Measurements from ENCODE around the gene ZBTB21. TPM values are rescaled to one million over a fixed set of nuclear protein-coding genes. Genes with fewer than 3 reads are reported as not detected.

The ZBTB21 gene
- polyA plus RNA-seq, 4 donors: 9.7 to 12.0 (median 11.6) TPM

DNA sequence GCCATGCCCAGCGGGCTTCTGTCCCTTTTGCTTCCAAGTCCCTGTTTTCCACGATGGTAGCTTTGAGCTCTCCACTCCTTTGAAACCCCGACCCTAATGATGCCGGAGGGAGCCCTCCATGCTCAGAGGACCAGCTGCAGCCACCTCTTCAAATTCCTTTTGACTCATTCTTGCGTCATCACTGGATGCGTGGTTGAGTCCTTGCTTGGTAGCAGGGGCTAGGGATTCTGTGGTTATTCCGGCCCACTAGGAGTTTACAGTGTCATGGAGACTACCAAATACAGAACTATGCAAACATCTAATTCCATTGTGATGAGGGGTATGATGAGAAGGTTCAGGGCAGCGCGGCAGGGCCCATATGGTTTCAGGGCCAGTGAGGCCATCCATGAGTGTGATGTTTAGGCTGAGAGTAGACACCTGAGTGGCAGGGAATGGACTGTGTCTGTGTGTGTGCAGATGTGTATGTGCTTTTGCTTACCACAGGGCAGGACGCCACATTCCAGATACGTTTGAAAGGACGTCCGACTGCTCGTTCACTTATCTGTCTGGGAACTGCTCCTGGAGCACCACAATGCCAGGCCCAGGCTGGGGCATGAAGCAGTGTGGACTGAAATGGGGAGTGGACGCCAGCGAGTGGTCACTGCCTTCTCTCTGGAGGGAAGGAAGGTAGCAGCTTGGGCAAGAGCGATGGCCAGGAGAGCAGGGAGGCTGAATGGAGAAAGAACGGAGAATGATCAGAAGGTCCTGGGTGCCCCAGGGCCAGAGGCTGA, 30.4 kb upstream of the ZBTB21 start:
- no peak for DNase-seq (ENCODE audit: low read depth in 4 of 4, low spot score in 3 of 4)

- no peak for DNase-seq (ENCODE audit: low read depth in 4 of 4, low spot score in 3 of 4)
These were observed 29.8 kb upstream of the ZBTB21 start for GRCh38 chr21:42039911-42040351.

DNA sequence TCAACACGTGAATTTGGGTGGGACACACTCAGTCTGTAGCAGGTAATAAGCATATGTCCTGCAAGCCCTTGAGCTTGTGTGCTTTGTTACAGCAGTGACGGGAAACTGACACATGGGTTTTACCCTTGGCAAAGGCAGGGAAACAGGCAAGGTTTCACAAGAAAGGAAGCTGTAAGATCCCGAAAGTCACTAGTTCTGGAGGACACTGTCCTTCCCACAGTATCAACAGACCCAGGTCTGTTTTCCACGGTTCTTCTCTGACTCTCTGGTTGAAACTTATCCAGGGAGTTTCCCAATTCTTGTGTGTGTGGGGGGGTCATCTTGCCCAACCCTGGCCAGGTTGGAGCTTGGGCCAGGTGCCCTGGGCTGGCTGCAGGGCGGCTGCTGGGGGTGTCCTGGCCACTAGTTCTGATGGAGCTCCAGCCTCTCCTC, 29.3 kb upstream of the ZBTB21 start:
- no peak for DNase-seq (ENCODE audit: low read depth in 4 of 4, low spot score in 3 of 4)

DNA sequence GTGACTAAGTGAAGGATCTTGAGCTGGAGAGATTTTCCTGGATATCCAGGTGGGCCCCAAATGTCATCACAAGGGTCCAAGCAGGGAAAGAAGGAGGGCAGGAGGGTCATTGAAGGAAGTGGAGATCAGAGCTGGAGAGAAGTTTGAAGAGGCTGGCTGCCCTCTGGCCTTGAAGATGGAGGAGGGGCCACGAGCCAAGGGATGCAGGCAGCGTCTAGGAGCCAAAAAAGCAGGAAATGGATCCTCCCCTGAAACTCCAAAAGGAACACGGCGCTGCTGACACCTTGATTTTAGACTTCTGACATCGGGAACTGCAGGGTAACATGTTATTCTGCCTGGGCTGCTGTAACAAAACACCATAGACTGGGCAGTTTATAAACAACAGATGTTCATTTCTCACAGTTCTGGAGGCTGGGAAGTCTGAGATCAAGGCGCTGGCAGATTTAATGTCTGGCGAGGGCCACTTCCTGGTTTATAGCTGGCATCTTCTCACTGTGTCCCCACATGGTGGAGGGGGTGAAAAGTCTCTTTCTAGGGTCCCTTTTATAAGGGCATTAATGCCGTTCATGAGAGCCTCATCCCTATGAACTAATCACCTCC, 28.8 kb upstream of the ZBTB21 start:
- no peak for DNase-seq (ENCODE audit: low read depth in 4 of 4, low spot score in 3 of 4)

DNA sequence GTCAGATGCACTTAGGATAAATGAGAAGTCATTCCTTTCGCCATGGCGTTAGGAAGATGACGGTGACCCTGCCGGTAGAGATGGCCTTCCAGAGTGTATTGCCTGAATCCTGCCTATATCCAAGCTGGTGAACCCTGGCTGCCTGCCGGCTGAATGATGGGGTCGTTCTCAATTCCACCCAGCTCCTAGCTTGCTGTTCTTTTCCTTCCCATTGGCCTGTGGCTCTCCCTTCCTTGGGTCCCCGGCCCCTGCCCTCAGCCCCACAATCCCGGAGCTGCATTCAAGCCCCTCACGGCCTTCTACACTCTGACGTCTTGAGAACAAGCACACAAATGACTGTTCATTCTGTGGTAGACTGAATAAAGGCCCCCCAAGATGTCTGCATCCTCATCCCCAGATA, 28.2 kb upstream of the ZBTB21 start:
- DNase-seq (ENCODE audit: low read depth in 4 of 4, low spot score in 3 of 4): no peak

DNA sequence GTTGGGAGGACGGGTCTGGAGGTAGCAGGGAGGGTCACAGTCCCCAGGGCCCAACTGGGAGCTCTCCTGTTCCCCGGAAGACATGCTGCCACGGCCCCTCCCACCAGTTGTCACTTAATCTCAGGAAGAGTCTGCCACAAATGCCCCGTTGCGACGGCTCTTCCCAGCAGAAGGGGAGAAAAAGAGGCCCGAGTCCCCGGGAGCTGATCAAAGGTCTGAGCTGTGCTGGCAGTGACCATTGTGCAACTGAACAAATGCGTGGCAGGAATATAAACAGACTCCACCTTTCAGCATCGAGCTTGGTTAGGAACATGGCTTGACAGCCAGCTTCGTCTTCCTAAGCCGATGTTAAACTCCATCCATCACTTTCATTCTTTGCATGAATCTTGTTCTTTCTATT, 27.8 kb upstream of the ZBTB21 start:
- DNase-seq (ENCODE audit: low read depth in 4 of 4, low spot score in 3 of 4): no peak

GRCh38 chr21:42037516-42037915, 27.4 kb upstream of the ZBTB21 start:
- DNase-seq (ENCODE audit: low read depth in 4 of 4, low spot score in 3 of 4): no peak

- DNase-seq (ENCODE audit: low read depth in 4 of 4, low spot score in 3 of 4): no peak
These were observed 26.2 kb upstream of the ZBTB21 start for GRCh38 chr21:42036313-42036712.

GRCh38 chr21:42032968-42033367, 22.8 kb upstream of the ZBTB21 start:
- no peak for DNase-seq (ENCODE audit: low read depth in 4 of 4, low spot score in 3 of 4)

DNA sequence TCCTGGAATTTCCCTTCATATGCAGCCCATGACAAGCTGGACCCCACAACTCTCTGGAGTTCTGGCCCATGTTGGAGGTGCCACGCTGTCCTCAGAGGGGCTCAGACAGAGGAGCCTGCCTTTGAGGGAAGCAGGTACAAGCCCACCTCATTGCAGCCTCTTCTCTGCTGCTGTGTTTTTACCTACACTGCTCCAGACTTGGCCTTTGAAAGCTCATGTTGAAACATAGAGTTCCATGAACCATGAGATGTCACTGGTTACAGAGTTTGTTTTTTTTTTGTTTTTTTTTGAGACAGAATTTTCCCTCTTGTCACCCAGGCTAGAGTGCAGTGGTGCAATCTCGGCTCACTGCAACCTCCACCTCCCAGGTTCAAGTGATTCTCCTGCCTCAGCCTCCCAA, 22.1 kb upstream of the ZBTB21 start:
- DNase-seq (ENCODE audit: low read depth in 4 of 4, low spot score in 3 of 4): no peak

- DNase-seq (ENCODE audit: low read depth in 4 of 4, low spot score in 3 of 4): no peak
These were observed 21.7 kb upstream of the ZBTB21 start for GRCh38 chr21:42031816-42032215.

GRCh38 chr21:42031241-42031640, 21.1 kb upstream of the ZBTB21 start:
- no peak for DNase-seq (ENCODE audit: low read depth in 4 of 4, low spot score in 3 of 4)

DNA sequence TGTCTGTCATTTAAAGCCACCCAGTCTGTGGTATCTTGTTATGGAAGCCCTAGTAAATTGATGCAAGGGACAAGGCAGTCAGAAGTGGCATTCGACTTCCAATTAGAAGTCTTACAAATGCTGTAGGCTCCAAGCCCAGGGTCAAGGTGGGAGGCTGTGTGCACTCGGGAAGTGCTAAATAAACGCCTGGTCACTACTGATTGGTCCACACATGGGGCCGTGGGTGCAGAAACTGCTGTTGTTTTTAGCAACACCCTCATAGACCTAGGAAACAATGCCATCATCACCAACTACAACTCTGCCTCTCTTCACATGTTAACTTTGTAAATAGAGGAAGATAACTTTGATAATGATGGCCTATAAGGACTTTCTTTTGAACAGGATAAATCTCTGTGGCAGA, 20.2 kb upstream of the ZBTB21 start:
- DNase-seq (ENCODE audit: low read depth in 4 of 4, low spot score in 3 of 4): no peak

GRCh38 chr21:42028766-42029425, 18.7 kb upstream of the ZBTB21 start:
- DNase-seq (ENCODE audit: low read depth in 4 of 4, low spot score in 3 of 4): no peak

DNA sequence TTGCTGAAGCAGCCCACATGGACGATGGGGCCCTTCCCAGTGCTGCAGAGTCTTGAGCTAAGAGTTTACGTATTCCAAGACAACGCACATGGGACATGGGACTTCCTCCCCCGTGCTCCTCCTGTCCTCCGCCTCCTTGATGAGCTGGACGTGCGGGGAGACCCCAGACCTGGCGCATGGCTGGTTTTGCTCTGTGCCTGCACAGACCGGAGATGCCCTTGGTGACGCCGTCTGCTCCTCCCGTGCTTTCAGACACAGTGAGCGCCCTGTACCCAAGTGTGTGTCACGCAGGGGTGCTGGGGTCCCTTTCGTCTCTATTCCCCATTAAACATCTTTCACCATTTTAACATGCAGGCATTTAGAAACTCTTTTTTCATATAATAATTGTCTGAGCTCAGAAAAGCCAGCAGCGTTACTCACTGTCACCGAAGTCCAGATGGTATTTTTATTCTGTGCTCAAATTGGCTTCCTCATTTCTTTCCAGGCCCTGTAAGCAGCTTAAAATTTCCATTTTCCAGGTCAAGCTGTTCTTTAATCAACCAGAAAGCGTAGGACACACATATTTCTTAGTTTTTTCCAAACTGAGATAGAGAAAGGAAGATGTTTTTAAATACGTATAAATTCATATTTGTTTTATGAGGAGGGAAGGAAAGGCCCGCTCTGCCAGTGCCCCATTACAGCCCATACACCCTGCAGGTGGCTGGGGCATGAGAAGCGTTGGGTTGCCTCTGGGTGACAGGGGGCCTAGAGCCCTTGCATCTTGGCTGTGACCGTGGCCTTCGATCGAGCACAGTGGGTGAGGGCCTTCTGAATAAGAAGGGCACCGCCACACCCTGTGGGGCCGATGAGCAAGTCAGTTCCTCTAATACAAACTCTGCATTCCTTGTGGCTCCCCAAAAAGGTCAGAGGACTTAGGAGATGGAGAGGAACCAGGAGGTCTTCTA, 17.9 kb upstream of the ZBTB21 start:
- no peak for DNase-seq (ENCODE audit: low read depth in 4 of 4, low spot score in 3 of 4)

- DNase-seq (ENCODE audit: low read depth in 4 of 4, low spot score in 3 of 4): no peak
These were observed 17.1 kb upstream of the ZBTB21 start for GRCh38 chr21:42027085-42027821.

GRCh38 chr21:42026082-42026435, 15.9 kb upstream of the ZBTB21 start:
- no peak for DNase-seq (ENCODE audit: low read depth in 4 of 4, low spot score in 3 of 4)

DNA sequence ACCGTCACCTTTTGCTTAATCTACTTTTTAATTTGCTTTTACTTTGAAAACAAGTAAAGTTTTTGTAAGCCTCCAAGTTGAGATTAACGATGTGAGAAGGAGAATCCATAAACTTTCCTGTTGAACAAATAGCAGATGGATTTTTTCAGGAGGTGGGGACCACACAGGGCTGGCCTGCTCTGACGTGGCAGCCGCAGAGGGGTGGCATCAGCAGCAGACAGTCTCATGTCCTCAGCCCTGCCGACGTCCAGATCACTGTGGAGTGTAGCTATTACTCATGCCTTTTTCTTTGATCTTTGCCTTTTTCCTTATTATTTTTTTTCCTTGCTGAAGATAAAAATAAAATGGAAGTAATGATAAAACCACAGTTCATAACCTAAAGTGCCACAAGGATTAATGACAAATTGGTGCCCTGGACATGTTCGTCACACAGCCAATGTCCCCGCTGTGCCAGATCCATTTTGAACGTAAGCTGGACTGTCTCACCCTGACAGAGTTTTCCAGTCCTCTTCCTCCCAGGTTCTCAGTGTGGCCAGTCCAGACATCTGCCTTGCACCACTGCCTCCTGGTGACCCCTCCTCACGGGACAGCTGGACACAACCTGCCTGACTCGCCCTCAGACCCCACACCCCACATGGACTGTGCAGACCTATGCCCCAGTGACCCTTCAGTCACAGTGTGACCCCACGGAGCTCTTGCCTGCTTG, 15.4 kb upstream of the ZBTB21 start:
- DNase-seq (ENCODE audit: low read depth in 4 of 4, low spot score in 3 of 4): no peak

DNA sequence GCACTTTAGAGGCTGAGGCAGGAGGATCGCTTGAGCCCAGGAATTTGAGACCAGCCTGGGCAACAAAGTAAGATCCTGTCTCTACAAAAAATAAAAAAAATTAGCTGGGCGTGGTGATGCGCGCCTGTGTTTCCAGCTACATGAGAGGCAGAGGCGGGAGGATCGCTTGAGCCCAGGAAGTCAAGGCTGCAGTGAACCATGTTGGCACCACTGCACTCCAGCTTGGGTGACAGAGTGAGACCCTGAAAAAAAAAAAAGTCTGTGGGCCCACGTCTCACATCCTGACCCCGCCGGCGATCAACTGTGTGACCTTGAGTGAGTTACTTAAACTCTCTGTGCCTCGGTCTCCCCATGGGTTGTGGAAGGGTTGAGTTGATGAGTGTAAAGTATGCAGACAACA, 12.7 kb upstream of the ZBTB21 start:
- no peak for DNase-seq (ENCODE audit: low read depth in 4 of 4, low spot score in 3 of 4)

- DNase-seq (ENCODE audit: low read depth in 4 of 4, low spot score in 3 of 4): no peak
These were observed 11.9 kb upstream of the ZBTB21 start for GRCh38 chr21:42022091-42022430.

All from left renal pelvis (tissue), 4 donors.